Large intestine (tissue), 12 donors: ENCODE results near the gene TMPO. TPM values are rescaled to one million over a fixed set of nuclear protein-coding genes. Genes with fewer than 3 reads are reported as not detected.

Experiments used
- DNase-seq, 2 donors: peaks; one replicate each; pipeline versions ENCODE4 v3.0.0 to v3.0.0-alpha.2; 2013
- H3K27ac ChIP-seq: one replicate; pipeline ENCODE4 v1.5.1; 2013; ENCODE audit warnings: low read length
- H3K27me3 ChIP-seq: 2 replicates; pipeline ENCODE4 v1.6.1; 2013; ENCODE audit warnings: low read length; ENCODE audit not compliant: control insufficient read depth, insufficient read depth
- H3K36me3 ChIP-seq: 2 replicates; pipeline ENCODE4 v1.6.1; 2013; ENCODE audit warnings: low read length; ENCODE audit not compliant: control insufficient read depth, insufficient read depth
- H3K4me1 ChIP-seq: one replicate; pipeline ENCODE4 v1.6.1; 2013; ENCODE audit warnings: low read length; ENCODE audit not compliant: control insufficient read depth, insufficient read depth
- H3K4me3 ChIP-seq: one replicate; pipeline ENCODE4 v1.5.1; 2013; ENCODE audit warnings: low read length
- H3K9me3 ChIP-seq: one replicate; pipeline ENCODE4 v1.6.1; 2013; ENCODE audit warnings: mild to moderate bottlenecking, low read depth, low read length, moderate library complexity; ENCODE audit not compliant: control insufficient read depth
- WGBS: methylation state at CpG from one replicate; pipeline ENCODE4 v1.1.5; 2013; ENCODE audit warnings: low lambda C conversion rate; ENCODE audit not compliant: insufficient coverage; 5-methylcytosine and 5-hydroxymethylcytosine counted together
- long read RNA-seq, 11 donors: transcript quantifications; one replicate each; lab custom pipeline, GENCODE V29; 2026
- polyA plus RNA-seq: library from polyadenylated mRNA; unstranded; fragments of 120-200 nt; gene quantifications from one replicate; pipeline ENCODE4 v1.2.1, GENCODE V29; 2013

The TMPO gene
- 100 TPM for polyA plus RNA-seq
- long read RNA-seq, donor 1, full-length matches to known transcripts = 16 of 41 reads
- long read RNA-seq, donor 1, partial matches to known transcripts = 25 of 41 reads
- long read RNA-seq, donor 1, other reads (novel, unspliced or antisense) = 0 of 41 reads
- long read RNA-seq, donor 2, full-length matches to known transcripts = 20 of 40 reads
- long read RNA-seq, donor 2, partial matches to known transcripts = 20 of 40 reads
- long read RNA-seq, donor 2, other reads (novel, unspliced or antisense) = 0 of 40 reads
- long read RNA-seq, donor 3 = 0 reads
- long read RNA-seq, donor 4, partial matches to known transcripts = 0 of 1 reads
- long read RNA-seq, donor 4, other reads (novel, unspliced or antisense) = 0 of 1 reads
- long read RNA-seq, donor 5, full-length matches to known transcripts = 24 of 29 reads
- long read RNA-seq, donor 5, partial matches to known transcripts = 5 of 29 reads
- long read RNA-seq, donor 5, other reads (novel, unspliced or antisense) = 0 of 29 reads
- long read RNA-seq, donor 6, full-length matches to known transcripts = 24 of 58 reads
- long read RNA-seq, donor 6, partial matches to known transcripts = 34 of 58 reads
- long read RNA-seq, donor 6, other reads (novel, unspliced or antisense) = 0 of 58 reads
- long read RNA-seq, donor 7, full-length matches to known transcripts = 12 of 12 reads
- long read RNA-seq, donor 7, partial matches to known transcripts = 0 of 12 reads
- long read RNA-seq, donor 7, other reads (novel, unspliced or antisense) = 0 of 12 reads
- long read RNA-seq, donor 8, full-length matches to known transcripts = 31 of 64 reads
- long read RNA-seq, donor 8, partial matches to known transcripts = 33 of 64 reads
- long read RNA-seq, donor 8, other reads (novel, unspliced or antisense) = 0 of 64 reads
- long read RNA-seq, donor 9, full-length matches to known transcripts = 9 of 17 reads
- long read RNA-seq, donor 9, partial matches to known transcripts = 8 of 17 reads
- long read RNA-seq, donor 9, other reads (novel, unspliced or antisense) = 0 of 17 reads
- long read RNA-seq, donor 10, full-length matches to known transcripts = 23 of 126 reads
- long read RNA-seq, donor 10, partial matches to known transcripts = 103 of 126 reads
- long read RNA-seq, donor 10, other reads (novel, unspliced or antisense) = 0 of 126 reads
- long read RNA-seq, donor 11, full-length matches to known transcripts = 15 of 22 reads
- long read RNA-seq, donor 11, partial matches to known transcripts = 7 of 22 reads
- long read RNA-seq, donor 11, other reads (novel, unspliced or antisense) = 0 of 22 reads

GRCh38 chr12:98515287-98516110 lies at the start of gene TMPO:
TSS of gene TMPO (plus strand) at chr12:98515590. CDS start at chr12:98515868, 278 bp downstream.
- peak within 1 kb of the TSS; percentile 86 for H3K4me3 ChIP-seq
- no peaks in the 10 kb centered on the region for H3K9me3 ChIP-seq
- H3K27me3 ChIP-seq = no peaks in the 10 kb centered on the region
- H3K27ac ChIP-seq = peak within 1 kb of the TSS; percentile 98
- H3K4me1 ChIP-seq = peaks cover 4% of the 10 kb centered on the region
- WGBS = no CpG with 5 or more reads among the region's 88 CpGs
- no peaks in the 10 kb centered on the region for H3K36me3 ChIP-seq
- DNase-seq = peak; percentile 93 to 97

- DNase-seq = no peak
- WGBS = 93% methylated on average over 2 of the region's 2 CpGs
- H3K27ac ChIP-seq = no peak overlapping the region
- H3K27me3 ChIP-seq = no peaks in the 10 kb centered on the region
- no peaks in the 10 kb centered on the region for H3K4me1 ChIP-seq
- H3K9me3 ChIP-seq = no peaks in the 10 kb centered on the region
- H3K36me3 ChIP-seq = no peaks in the 10 kb centered on the region
- no peak overlapping the region for H3K4me3 ChIP-seq
These were observed 49.3 kb upstream of the TMPO start for GRCh38 chr12:98465950-98466602.

GRCh38 chr12:98466640-98467400 lies 48.6 kb upstream of the TMPO start:
- no peak for DNase-seq

GRCh38 chr12:98469109-98469508 lies 46.3 kb upstream of the TMPO start:
- DNase-seq = no peak
- H3K27ac ChIP-seq = no peak overlapping the region
- no peaks in the 10 kb centered on the region for H3K9me3 ChIP-seq
- H3K36me3 ChIP-seq = no peaks in the 10 kb centered on the region
- H3K4me3 ChIP-seq = no peak overlapping the region
- WGBS = no CpG with 5 or more reads among the region's 2 CpGs
- no peaks in the 10 kb centered on the region for H3K4me1 ChIP-seq
- no peaks in the 10 kb centered on the region for H3K27me3 ChIP-seq

More at GRCh38 chr12:98466640-98467400, 48.6 kb upstream of the TMPO start:
- no peaks in the 10 kb centered on the region for H3K4me1 ChIP-seq
- H3K27ac ChIP-seq = no peak overlapping the region
- WGBS = no CpG with 5 or more reads among the region's 5 CpGs
- H3K4me3 ChIP-seq = no peak overlapping the region
- H3K9me3 ChIP-seq = no peaks in the 10 kb centered on the region
- H3K27me3 ChIP-seq = no peaks in the 10 kb centered on the region
- H3K36me3 ChIP-seq = no peaks in the 10 kb centered on the region

- WGBS = no CpG with 5 or more reads among the region's 6 CpGs
These were observed 44.8 kb upstream of the TMPO start for GRCh38 chr12:98470469-98471082.

GRCh38 chr12:98471085-98471484 lies 44.3 kb upstream of the TMPO start:
- H3K36me3 ChIP-seq = no peaks in the 10 kb centered on the region
- no peaks in the 10 kb centered on the region for H3K9me3 ChIP-seq
- no peaks in the 10 kb centered on the region for H3K4me1 ChIP-seq
- no CpG with 5 or more reads among the region's 3 CpGs for WGBS
- no peaks in the 10 kb centered on the region for H3K27me3 ChIP-seq
- no peak overlapping the region for H3K27ac ChIP-seq
- no peak for DNase-seq
- no peak overlapping the region for H3K4me3 ChIP-seq

More at GRCh38 chr12:98470469-98471082, 44.8 kb upstream of the TMPO start:
- H3K4me3 ChIP-seq = no peak overlapping the region
- DNase-seq = no peak
- H3K27me3 ChIP-seq = no peaks in the 10 kb centered on the region
- H3K9me3 ChIP-seq = no peaks in the 10 kb centered on the region
- H3K27ac ChIP-seq = no peak overlapping the region
- H3K36me3 ChIP-seq = no peaks in the 10 kb centered on the region
- no peaks in the 10 kb centered on the region for H3K4me1 ChIP-seq

GRCh38 chr12:98475565-98475908 lies 39.9 kb upstream of the TMPO start:
- H3K9me3 ChIP-seq = no peaks in the 10 kb centered on the region
- DNase-seq = no peak
- H3K36me3 ChIP-seq = no peaks in the 10 kb centered on the region
- H3K27me3 ChIP-seq = no peaks in the 10 kb centered on the region
- H3K27ac ChIP-seq = no peak overlapping the region
- H3K4me1 ChIP-seq = no peaks in the 10 kb centered on the region
- H3K4me3 ChIP-seq = no peak overlapping the region

GRCh38 chr12:98478606-98479005 lies 36.8 kb upstream of the TMPO start:
- Histone ChIP-seq H3K4me1 (no peaks in the 10 kb centered on the region), H3K36me3 (no peaks in the 10 kb centered on the region), H3K27me3 (no peaks in the 10 kb centered on the region), H3K27ac (no peak overlapping the region), H3K9me3 (no peaks in the 10 kb centered on the region), H3K4me3 (no peak overlapping the region)
- no CpG with 5 or more reads among the region's 5 CpGs for WGBS
- no peak for DNase-seq
